ENCODE measurements around the gene KIAA1958. TPM values are rescaled to one million over a fixed set of nuclear protein-coding genes. Genes with fewer than 3 reads are reported as not detected.

The KIAA1958 gene
- total and polyA plus RNA-seq, 4 donors: 0.99 to 7.1 (median 3.3) TPM

- Histone ChIP-seq H3K4me1 (ENCODE audit: control insufficient read depth in 4 of 4, insufficient read depth in 4 of 4, low read length in 3 of 4) (peaks cover 0 to 16% (median 0%) of the 10 kb centered on the region in 4 donors), H3K9ac (ENCODE audit: low read depth in 1 of 2, low read length in 2 of 2) (no peak overlapping the region), H3K4me3 (ENCODE audit: low read depth in 1 of 3, low read length in 3 of 3) (no peak overlapping the region), H3K27ac (ENCODE audit: low read depth in 1 of 2, low read length in 2 of 2) (peak overlapping the region in 1 of 2 donors; percentile 59), H3K36me3 (ENCODE audit: control insufficient read depth in 4 of 4, insufficient read depth in 3 of 4, low read depth in 1 of 4, low read length in 3 of 4) (no peaks in the 10 kb centered on the region), H3K9me3 (ENCODE audit: control insufficient read depth in 4 of 4, low read length in 3 of 4) (no peaks in the 10 kb centered on the region), H3K27me3 (ENCODE audit: control insufficient read depth in 4 of 4, insufficient read depth in 4 of 4, low read length in 3 of 4) (no peaks in the 10 kb centered on the region)
- TF ChIP-seq HNF4G (IDR thresholded peaks at IDR 0.05): no peak
- TF ChIP-seq SP1 (IDR thresholded peaks at IDR 0.05): no peak
- TF ChIP-seq, protein P1, sequence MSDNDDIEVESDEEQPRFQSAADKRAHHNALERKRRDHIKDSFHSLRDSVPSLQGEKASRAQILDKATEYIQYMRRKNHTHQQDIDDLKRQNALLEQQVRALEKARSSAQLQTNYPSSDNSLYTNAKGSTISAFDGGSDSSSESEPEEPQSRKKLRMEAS (IDR thresholded peaks at IDR 0.05): no peak
- TF ChIP-seq FOXA2 (IDR thresholded peaks at IDR 0.05): no peak
- TF ChIP-seq GABPA (IDR thresholded peaks at IDR 0.05 in 1 of 2, conservative IDR thresholded peaks at IDR 0.05 in 1 of 2): no peak
- TF ChIP-seq TAF1 (conservative IDR thresholded peaks at IDR 0.05): no peak
- no peak for TF ChIP-seq ATF3 (IDR thresholded peaks at IDR 0.05)
- no peak for TF ChIP-seq EGR1 (IDR thresholded peaks at IDR 0.05; ENCODE audit: low read depth in 2 of 2)
- TF ChIP-seq ZBTB33 (IDR thresholded peaks at IDR 0.05): no peak
- TF ChIP-seq YY1 (IDR thresholded peaks at IDR 0.05): no peak
- TF ChIP-seq RAD21 (IDR thresholded peaks at IDR 0.05): no peak
- TF ChIP-seq, protein P2, sequence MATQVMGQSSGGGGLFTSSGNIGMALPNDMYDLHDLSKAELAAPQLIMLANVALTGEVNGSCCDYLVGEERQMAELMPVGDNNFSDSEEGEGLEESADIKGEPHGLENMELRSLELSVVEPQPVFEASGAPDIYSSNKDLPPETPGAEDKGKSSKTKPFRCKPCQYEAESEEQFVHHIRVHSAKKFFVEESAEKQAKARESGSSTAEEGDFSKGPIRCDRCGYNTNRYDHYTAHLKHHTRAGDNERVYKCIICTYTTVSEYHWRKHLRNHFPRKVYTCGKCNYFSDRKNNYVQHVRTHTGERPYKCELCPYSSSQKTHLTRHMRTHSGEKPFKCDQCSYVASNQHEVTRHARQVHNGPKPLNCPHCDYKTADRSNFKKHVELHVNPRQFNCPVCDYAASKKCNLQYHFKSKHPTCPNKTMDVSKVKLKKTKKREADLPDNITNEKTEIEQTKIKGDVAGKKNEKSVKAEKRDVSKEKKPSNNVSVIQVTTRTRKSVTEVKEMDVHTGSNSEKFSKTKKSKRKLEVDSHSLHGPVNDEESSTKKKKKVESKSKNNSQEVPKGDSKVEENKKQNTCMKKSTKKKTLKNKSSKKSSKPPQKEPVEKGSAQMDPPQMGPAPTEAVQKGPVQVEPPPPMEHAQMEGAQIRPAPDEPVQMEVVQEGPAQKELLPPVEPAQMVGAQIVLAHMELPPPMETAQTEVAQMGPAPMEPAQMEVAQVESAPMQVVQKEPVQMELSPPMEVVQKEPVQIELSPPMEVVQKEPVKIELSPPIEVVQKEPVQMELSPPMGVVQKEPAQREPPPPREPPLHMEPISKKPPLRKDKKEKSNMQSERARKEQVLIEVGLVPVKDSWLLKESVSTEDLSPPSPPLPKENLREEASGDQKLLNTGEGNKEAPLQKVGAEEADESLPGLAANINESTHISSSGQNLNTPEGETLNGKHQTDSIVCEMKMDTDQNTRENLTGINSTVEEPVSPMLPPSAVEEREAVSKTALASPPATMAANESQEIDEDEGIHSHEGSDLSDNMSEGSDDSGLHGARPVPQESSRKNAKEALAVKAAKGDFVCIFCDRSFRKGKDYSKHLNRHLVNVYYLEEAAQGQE (IDR thresholded peaks at IDR 0.05): no peak
- TF ChIP-seq JUND (IDR thresholded peaks at IDR 0.05): no peak
- TF ChIP-seq, protein P3, sequence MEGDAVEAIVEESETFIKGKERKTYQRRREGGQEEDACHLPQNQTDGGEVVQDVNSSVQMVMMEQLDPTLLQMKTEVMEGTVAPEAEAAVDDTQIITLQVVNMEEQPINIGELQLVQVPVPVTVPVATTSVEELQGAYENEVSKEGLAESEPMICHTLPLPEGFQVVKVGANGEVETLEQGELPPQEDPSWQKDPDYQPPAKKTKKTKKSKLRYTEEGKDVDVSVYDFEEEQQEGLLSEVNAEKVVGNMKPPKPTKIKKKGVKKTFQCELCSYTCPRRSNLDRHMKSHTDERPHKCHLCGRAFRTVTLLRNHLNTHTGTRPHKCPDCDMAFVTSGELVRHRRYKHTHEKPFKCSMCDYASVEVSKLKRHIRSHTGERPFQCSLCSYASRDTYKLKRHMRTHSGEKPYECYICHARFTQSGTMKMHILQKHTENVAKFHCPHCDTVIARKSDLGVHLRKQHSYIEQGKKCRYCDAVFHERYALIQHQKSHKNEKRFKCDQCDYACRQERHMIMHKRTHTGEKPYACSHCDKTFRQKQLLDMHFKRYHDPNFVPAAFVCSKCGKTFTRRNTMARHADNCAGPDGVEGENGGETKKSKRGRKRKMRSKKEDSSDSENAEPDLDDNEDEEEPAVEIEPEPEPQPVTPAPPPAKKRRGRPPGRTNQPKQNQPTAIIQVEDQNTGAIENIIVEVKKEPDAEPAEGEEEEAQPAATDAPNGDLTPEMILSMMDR (IDR thresholded peaks at IDR 0.05; ENCODE audit: low read depth, low read length, missing input control): no peak
- TF ChIP-seq NR2F2 (IDR thresholded peaks at IDR 0.05): no peak
- no peak for TF ChIP-seq FOXA1 (IDR thresholded peaks at IDR 0.05)
- no peak for TF ChIP-seq HNF4A (conservative IDR thresholded peaks at IDR 0.05)
- TF ChIP-seq RXRA (IDR thresholded peaks at IDR 0.05): no peak
- WGBS: 98% methylated on average over 3 of the region's 3 CpGs
- DNase-seq (ENCODE audit: low spot score): no peak
Observed at GRCh38 chr9:112555101-112555643, 68.5 kb downstream of the KIAA1958 start.

Measured in liver (tissue), 9 donors.